ENCODE measurements around the gene RASSF4. TPM values are rescaled to one million over a fixed set of nuclear protein-coding genes. Genes with fewer than 3 reads are reported as not detected.

The RASSF4 gene
- polyA plus RNA-seq, 4 donors: 16.1 to 136 (median 51.8) TPM

GRCh38 chr10:44916429-44916828 is 43.2 kb upstream of the RASSF4 start:
- no peaks in the 10 kb centered on the region for H3K27me3 ChIP-seq (ENCODE audit: control insufficient read depth in 3 of 3, insufficient read depth in 3 of 3, low read length in 3 of 3)
- no peak overlapping the region for H3K4me3 ChIP-seq (ENCODE audit: low read depth in 1 of 3, low read length in 3 of 3)
- peaks cover 0 to 4% of the 10 kb centered on the region in 2 donors for H3K9me3 ChIP-seq (ENCODE audit: control insufficient read depth in 2 of 2, insufficient read depth in 1 of 2, low read depth in 1 of 2, low read length in 1 of 2)
- FAIRE-seq (no peak), DNase-seq (no peak)
- WGBS, 3 donors: 81 to 98% (median 90%) methylated on average over 2 of the region's 2 CpGs
- peaks cover 0 to 2% (median 0%) of the 10 kb centered on the region in 3 donors for H3K36me3 ChIP-seq (ENCODE audit: control insufficient read depth in 3 of 3, insufficient read depth in 2 of 3, low read depth in 1 of 3, low read length in 3 of 3)
- H3K27ac ChIP-seq (ENCODE audit: low read depth in 1 of 3, low read length in 2 of 3): no peak overlapping the region
- H3K4me1 ChIP-seq (ENCODE audit: control insufficient read depth in 3 of 3, insufficient read depth in 2 of 3, low read depth in 1 of 3, low read length in 2 of 3): peaks cover 0 to 7% (median 0%) of the 10 kb centered on the region in 3 donors

GRCh38 chr10:44917848-44918247 is 41.8 kb upstream of the RASSF4 start:
- FAIRE-seq: no peak

GRCh38 chr10:44920252-44920651 is 39.4 kb upstream of the RASSF4 start:
- Histone ChIP-seq H3K27me3 (ENCODE audit: control insufficient read depth in 3 of 3, insufficient read depth in 3 of 3, low read length in 3 of 3) (no peaks in the 10 kb centered on the region), H3K9me3 (ENCODE audit: control insufficient read depth in 2 of 2, insufficient read depth in 1 of 2, low read depth in 1 of 2, low read length in 1 of 2) (peaks cover 0 to 9% of the 10 kb centered on the region in 2 donors), H3K36me3 (ENCODE audit: control insufficient read depth in 3 of 3, insufficient read depth in 2 of 3, low read depth in 1 of 3, low read length in 3 of 3) (peaks cover 0 to 5% (median 0%) of the 10 kb centered on the region in 3 donors), H3K4me3 (ENCODE audit: low read depth in 1 of 3, low read length in 3 of 3) (no peak overlapping the region), H3K27ac (ENCODE audit: low read depth in 1 of 3, low read length in 2 of 3) (no peak overlapping the region), H3K4me1 (ENCODE audit: control insufficient read depth in 3 of 3, insufficient read depth in 2 of 3, low read depth in 1 of 3, low read length in 2 of 3) (peaks cover 0 to 6% (median 4%) of the 10 kb centered on the region in 3 donors)
- 88 to 96% (median 92%) methylated on average over 3 of the region's 3 CpGs for WGBS, 3 donors
- no peak for FAIRE-seq
- no peak for DNase-seq

More at GRCh38 chr10:44917848-44918247, 41.8 kb upstream of the RASSF4 start:
- no peak overlapping the region for H3K27ac ChIP-seq (ENCODE audit: low read depth in 1 of 3, low read length in 2 of 3)
- no peaks in the 10 kb centered on the region for H3K27me3 ChIP-seq (ENCODE audit: control insufficient read depth in 3 of 3, insufficient read depth in 3 of 3, low read length in 3 of 3)
- no peak overlapping the region for H3K4me3 ChIP-seq (ENCODE audit: low read depth in 1 of 3, low read length in 3 of 3)
- H3K9me3 ChIP-seq (ENCODE audit: control insufficient read depth in 2 of 2, insufficient read depth in 1 of 2, low read depth in 1 of 2, low read length in 1 of 2): peaks cover 0 to 4% of the 10 kb centered on the region in 2 donors
- peaks cover 0 to 5% (median 0%) of the 10 kb centered on the region in 3 donors for H3K36me3 ChIP-seq (ENCODE audit: control insufficient read depth in 3 of 3, insufficient read depth in 2 of 3, low read depth in 1 of 3, low read length in 3 of 3)
- H3K4me1 ChIP-seq (ENCODE audit: control insufficient read depth in 3 of 3, insufficient read depth in 2 of 3, low read depth in 1 of 3, low read length in 2 of 3): peaks cover 0 to 6% (median 4%) of the 10 kb centered on the region in 3 donors
- WGBS, 3 donors: 72 to 85% (median 83%) methylated on average over 3 of the region's 3 CpGs
- no peak for DNase-seq

- FAIRE-seq (no peak), DNase-seq (no peak)
- no peaks in the 10 kb centered on the region for H3K27me3 ChIP-seq (ENCODE audit: control insufficient read depth in 3 of 3, insufficient read depth in 3 of 3, low read length in 3 of 3)
- WGBS, 3 donors: 86 to 88% (median 87%) methylated on average over 5 of the region's 5 CpGs
- H3K36me3 ChIP-seq (ENCODE audit: control insufficient read depth in 3 of 3, insufficient read depth in 2 of 3, low read depth in 1 of 3, low read length in 3 of 3): peaks cover 0 to 5% (median 0%) of the 10 kb centered on the region in 3 donors
- no peak overlapping the region for H3K27ac ChIP-seq (ENCODE audit: low read depth in 1 of 3, low read length in 2 of 3)
- H3K4me3 ChIP-seq (ENCODE audit: low read depth in 1 of 3, low read length in 3 of 3): no peak overlapping the region
- peaks cover 0 to 6% (median 4%) of the 10 kb centered on the region in 3 donors for H3K4me1 ChIP-seq (ENCODE audit: control insufficient read depth in 3 of 3, insufficient read depth in 2 of 3, low read depth in 1 of 3, low read length in 2 of 3)
- H3K9me3 ChIP-seq (ENCODE audit: control insufficient read depth in 2 of 2, insufficient read depth in 1 of 2, low read depth in 1 of 2, low read length in 1 of 2): peaks cover 0 to 9% of the 10 kb centered on the region in 2 donors
Measured at GRCh38 chr10:44921061-44921460, 38.5 kb upstream of the RASSF4 start.

GRCh38 chr10:44921506-44921905 is 38.1 kb upstream of the RASSF4 start:
- no peak overlapping the region for H3K27ac ChIP-seq (ENCODE audit: low read depth in 1 of 3, low read length in 2 of 3)
- H3K4me3 ChIP-seq (ENCODE audit: low read depth in 1 of 3, low read length in 3 of 3): no peak overlapping the region
- peaks cover 0 to 6% (median 4%) of the 10 kb centered on the region in 3 donors for H3K4me1 ChIP-seq (ENCODE audit: control insufficient read depth in 3 of 3, insufficient read depth in 2 of 3, low read depth in 1 of 3, low read length in 2 of 3)
- 89 to 91% (median 90%) methylated on average over 3 of the region's 3 CpGs for WGBS, 3 donors
- H3K36me3 ChIP-seq (ENCODE audit: control insufficient read depth in 3 of 3, insufficient read depth in 2 of 3, low read depth in 1 of 3, low read length in 3 of 3): peaks cover 0 to 5% (median 0%) of the 10 kb centered on the region in 3 donors
- no peaks in the 10 kb centered on the region for H3K27me3 ChIP-seq (ENCODE audit: control insufficient read depth in 3 of 3, insufficient read depth in 3 of 3, low read length in 3 of 3)
- FAIRE-seq: no peak
- no peak for DNase-seq
- H3K9me3 ChIP-seq (ENCODE audit: control insufficient read depth in 2 of 2, insufficient read depth in 1 of 2, low read depth in 1 of 2, low read length in 1 of 2): peaks cover 0 to 9% of the 10 kb centered on the region in 2 donors

- FAIRE-seq (no peak), DNase-seq (peak; percentile 37 to 64)
- Histone ChIP-seq H3K4me1 (ENCODE audit: control insufficient read depth in 3 of 3, insufficient read depth in 2 of 3, low read depth in 1 of 3, low read length in 2 of 3) (peaks cover 0 to 11% (median 4%) of the 10 kb centered on the region in 3 donors), H3K27me3 (ENCODE audit: control insufficient read depth in 3 of 3, insufficient read depth in 3 of 3, low read length in 3 of 3) (no peaks in the 10 kb centered on the region), H3K27ac (ENCODE audit: low read depth in 1 of 3, low read length in 2 of 3) (no peak overlapping the region), H3K36me3 (ENCODE audit: control insufficient read depth in 3 of 3, insufficient read depth in 2 of 3, low read depth in 1 of 3, low read length in 3 of 3) (peaks cover 0 to 5% (median 0%) of the 10 kb centered on the region in 3 donors), H3K9me3 (ENCODE audit: control insufficient read depth in 2 of 2, insufficient read depth in 1 of 2, low read depth in 1 of 2, low read length in 1 of 2) (peaks cover 0 to 9% of the 10 kb centered on the region in 2 donors), H3K4me3 (ENCODE audit: low read depth in 1 of 3, low read length in 3 of 3) (no peak overlapping the region)
- 26 to 72% (median 49%) methylated on average over 5 of the region's 5 CpGs for WGBS, 3 donors
Measured at GRCh38 chr10:44922021-44922420, 37.6 kb upstream of the RASSF4 start.

GRCh38 chr10:44922796-44923545 is 36.6 kb upstream of the RASSF4 start:
- FAIRE-seq (no peak), DNase-seq (no peak)
- H3K9me3 ChIP-seq (ENCODE audit: control insufficient read depth in 2 of 2, insufficient read depth in 1 of 2, low read depth in 1 of 2, low read length in 1 of 2): peaks cover 0 to 7% of the 10 kb centered on the region in 2 donors
- 83 to 88% (median 84%) methylated on average over 7 of the region's 7 CpGs for WGBS, 3 donors
- H3K27me3 ChIP-seq (ENCODE audit: control insufficient read depth in 3 of 3, insufficient read depth in 3 of 3, low read length in 3 of 3): no peaks in the 10 kb centered on the region
- H3K27ac ChIP-seq (ENCODE audit: low read depth in 1 of 3, low read length in 2 of 3): no peak overlapping the region
- peaks cover 0 to 20% (median 4%) of the 10 kb centered on the region in 3 donors for H3K4me1 ChIP-seq (ENCODE audit: control insufficient read depth in 3 of 3, insufficient read depth in 2 of 3, low read depth in 1 of 3, low read length in 2 of 3)
- H3K4me3 ChIP-seq (ENCODE audit: low read depth in 1 of 3, low read length in 3 of 3): no peak overlapping the region
- peaks cover 0 to 5% (median 0%) of the 10 kb centered on the region in 3 donors for H3K36me3 ChIP-seq (ENCODE audit: control insufficient read depth in 3 of 3, insufficient read depth in 2 of 3, low read depth in 1 of 3, low read length in 3 of 3)

GRCh38 chr10:44923611-44924010 is 36.0 kb upstream of the RASSF4 start:
- WGBS, 3 donors: 80 to 89% (median 84%) methylated on average over 3 of the region's 3 CpGs
- FAIRE-seq: no peak
- Histone ChIP-seq H3K27ac (ENCODE audit: low read depth in 1 of 3, low read length in 2 of 3) (no peak overlapping the region), H3K9me3 (ENCODE audit: control insufficient read depth in 2 of 2, insufficient read depth in 1 of 2, low read depth in 1 of 2, low read length in 1 of 2) (peaks cover 0 to 4% of the 10 kb centered on the region in 2 donors), H3K27me3 (ENCODE audit: control insufficient read depth in 3 of 3, insufficient read depth in 3 of 3, low read length in 3 of 3) (no peaks in the 10 kb centered on the region), H3K36me3 (ENCODE audit: control insufficient read depth in 3 of 3, insufficient read depth in 2 of 3, low read depth in 1 of 3, low read length in 3 of 3) (peaks cover 0 to 5% (median 0%) of the 10 kb centered on the region in 3 donors), H3K4me3 (ENCODE audit: low read depth in 1 of 3, low read length in 3 of 3) (no peak overlapping the region), H3K4me1 (ENCODE audit: control insufficient read depth in 3 of 3, insufficient read depth in 2 of 3, low read depth in 1 of 3, low read length in 2 of 3) (peaks cover 0 to 20% (median 4%) of the 10 kb centered on the region in 3 donors)
- DNase-seq: no peak

All from small intestine (tissue), 7 donors.